ENCODE measurements around the gene LASP1NB.

- TF ChIP-seq ZFP30 (CRISPR knock-in tag; IDR thresholded peaks at IDR 0.05): no peak
- no peak for TF ChIP-seq ISL1 (CRISPR knock-in tag; IDR thresholded peaks at IDR 0.05)
- no peak for TF ChIP-seq ZNF70 (CRISPR knock-in tag; IDR thresholded peaks at IDR 0.05)
- no peak for TF ChIP-seq BACH2 (CRISPR knock-in tag; IDR thresholded peaks at IDR 0.05; ENCODE audit: borderline replicate concordance)
- no peak for TF ChIP-seq RARB (CRISPR knock-in tag; IDR thresholded peaks at IDR 0.05)
- no peak for TF ChIP-seq SNAI2 (CRISPR knock-in tag; IDR thresholded peaks at IDR 0.05)
- TF ChIP-seq, protein P1, sequence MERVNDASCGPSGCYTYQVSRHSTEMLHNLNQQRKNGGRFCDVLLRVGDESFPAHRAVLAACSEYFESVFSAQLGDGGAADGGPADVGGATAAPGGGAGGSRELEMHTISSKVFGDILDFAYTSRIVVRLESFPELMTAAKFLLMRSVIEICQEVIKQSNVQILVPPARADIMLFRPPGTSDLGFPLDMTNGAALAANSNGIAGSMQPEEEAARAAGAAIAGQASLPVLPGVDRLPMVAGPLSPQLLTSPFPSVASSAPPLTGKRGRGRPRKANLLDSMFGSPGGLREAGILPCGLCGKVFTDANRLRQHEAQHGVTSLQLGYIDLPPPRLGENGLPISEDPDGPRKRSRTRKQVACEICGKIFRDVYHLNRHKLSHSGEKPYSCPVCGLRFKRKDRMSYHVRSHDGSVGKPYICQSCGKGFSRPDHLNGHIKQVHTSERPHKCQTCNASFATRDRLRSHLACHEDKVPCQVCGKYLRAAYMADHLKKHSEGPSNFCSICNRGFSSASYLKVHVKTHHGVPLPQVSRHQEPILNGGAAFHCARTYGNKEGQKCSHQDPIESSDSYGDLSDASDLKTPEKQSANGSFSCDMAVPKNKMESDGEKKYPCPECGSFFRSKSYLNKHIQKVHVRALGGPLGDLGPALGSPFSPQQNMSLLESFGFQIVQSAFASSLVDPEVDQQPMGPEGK (CRISPR knock-in tag; IDR thresholded peaks at IDR 0.05; ENCODE audit: borderline replicate concordance): no peak
- TF ChIP-seq ZFP3 (CRISPR knock-in tag; IDR thresholded peaks at IDR 0.05): no peak
- TF ChIP-seq, protein P2, sequence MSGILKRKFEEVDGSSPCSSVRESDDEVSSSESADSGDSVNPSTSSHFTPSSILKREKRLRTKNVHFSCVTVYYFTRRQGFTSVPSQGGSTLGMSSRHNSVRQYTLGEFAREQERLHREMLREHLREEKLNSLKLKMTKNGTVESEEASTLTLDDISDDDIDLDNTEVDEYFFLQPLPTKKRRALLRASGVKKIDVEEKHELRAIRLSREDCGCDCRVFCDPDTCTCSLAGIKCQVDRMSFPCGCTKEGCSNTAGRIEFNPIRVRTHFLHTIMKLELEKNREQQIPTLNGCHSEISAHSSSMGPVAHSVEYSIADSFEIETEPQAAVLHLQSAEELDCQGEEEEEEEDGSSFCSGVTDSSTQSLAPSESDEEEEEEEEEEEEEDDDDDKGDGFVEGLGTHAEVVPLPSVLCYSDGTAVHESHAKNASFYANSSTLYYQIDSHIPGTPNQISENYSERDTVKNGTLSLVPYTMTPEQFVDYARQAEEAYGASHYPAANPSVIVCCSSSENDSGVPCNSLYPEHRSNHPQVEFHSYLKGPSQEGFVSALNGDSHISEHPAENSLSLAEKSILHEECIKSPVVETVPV (CRISPR knock-in tag; IDR thresholded peaks at IDR 0.05): no peak
- TF ChIP-seq TCF4 (CRISPR knock-in tag; IDR thresholded peaks at IDR 0.05; ENCODE audit: borderline replicate concordance): no peak
- TF ChIP-seq ESRRG (CRISPR knock-in tag; IDR thresholded peaks at IDR 0.05): no peak
- no peak for TF ChIP-seq CSDC2 (CRISPR knock-in tag; IDR thresholded peaks at IDR 0.05)
These were observed 9.8 kb upstream of the LASP1NB start for GRCh38 chr17:38915639-38915995.
